Calu3 (cell line): ENCODE results near the gene DUSP22. TPM values are rescaled to one million over a fixed set of nuclear protein-coding genes. Genes with fewer than 3 reads are reported as not detected.

ENCODE experiments used
- BruUV-seq: library from RNA; stranded (reverse); fragments of 400-500 nt; replicated peaks from 2 replicates; lab custom pipeline; 2021; lab: Mats Ljungman, UMichigan
- CTCF ChIA-PET: fragments of 300-600 bp; sonication (Branson Sonifier 250); formaldehyde crosslinking; loops from one replicate; lab custom pipeline; 2022; ENCODE audit warnings: antibody characterized with exemption; lab: Charles Lee
- DNase-seq: peaks from one replicate; pipeline ENCODE4 v3.0.0; 2022
- H3K27ac Mint-ChIP-seq: one replicate; pipeline ENCODE4 v1.8.0; 2022; ENCODE audit warnings: mixed read lengths; ENCODE audit not compliant: unreplicated experiment
- H3K27me3 Mint-ChIP-seq: one replicate; pipeline ENCODE4 v1.8.0; 2022; ENCODE audit warnings: mixed read lengths; ENCODE audit not compliant: unreplicated experiment
- H3K36me3 Mint-ChIP-seq: one replicate; pipeline ENCODE4 v1.8.0; 2022; ENCODE audit warnings: mild to moderate bottlenecking, moderate library complexity, mixed read lengths; ENCODE audit not compliant: insufficient read depth, unreplicated experiment
- H3K4me1 Mint-ChIP-seq: one replicate; pipeline ENCODE4 v1.8.0; 2022; ENCODE audit warnings: mild to moderate bottlenecking, low read depth, mixed read lengths; ENCODE audit not compliant: unreplicated experiment
- H3K4me3 Mint-ChIP-seq: one replicate; pipeline ENCODE4 v1.8.0; 2022; ENCODE audit warnings: mild to moderate bottlenecking, low read depth, moderate library complexity, mixed read lengths; ENCODE audit not compliant: unreplicated experiment
- H3K9me3 Mint-ChIP-seq: one replicate; pipeline ENCODE4 v1.8.0; 2022; ENCODE audit warnings: low read depth, mixed read lengths; ENCODE audit not compliant: unreplicated experiment
- CTCF ChIP-seq: fragments of 200-600 bp; IDR thresholded peaks from one replicate; pipeline ENCODE4 v1.8.0; 2022; ENCODE audit warnings: antibody characterized with exemption; ENCODE audit not compliant: unreplicated experiment
- intact Hi-C: fragments of 100-400 bp; cut with micrococcal nuclease; formaldehyde crosslinking; loops from one replicate; pipeline ENCODE4 v1.10.0; 2022; ENCODE audit not compliant: unreplicated experiment
- total RNA-seq: library from RNA; stranded (reverse); gene quantifications from 2 replicates; pipeline ENCODE4 v1.2.3, GENCODE V29; 2022

DUSP22 gene
- total RNA-seq, 1 experiment from 2014 or later = 14.7 TPM

GRCh38 chr6:250676-251075 is 41.6 kb upstream of the DUSP22 start:
- no TSS peak for BruUV-seq
- H3K4me3 Mint-ChIP-seq = no peak overlapping the region
- H3K9me3 Mint-ChIP-seq = no peaks in the 10 kb centered on the region

GRCh38 chr6:251920-252319 is 40.4 kb upstream of the DUSP22 start:
- CTCF ChIA-PET = no interaction called here
- Mint-ChIP-seq H3K27ac (no peak overlapping the region), H3K9me3 (no peaks in the 10 kb centered on the region), H3K27me3 (peaks cover 24% of the 10 kb centered on the region), H3K4me3 (no peak overlapping the region), H3K4me1 (no peaks in the 10 kb centered on the region), H3K36me3 (no peaks in the 10 kb centered on the region)
- intact Hi-C loops = no loop called here
- BruUV-seq = no TSS peak
- no peak for TF ChIP-seq CTCF
- DNase-seq = no peak

More at GRCh38 chr6:250676-251075, 41.6 kb upstream of the DUSP22 start:
- intact Hi-C loops = no loop called here
- Mint-ChIP-seq H3K36me3 (no peaks in the 10 kb centered on the region), H3K4me1 (no peaks in the 10 kb centered on the region), H3K27me3 (peaks cover 31% of the 10 kb centered on the region), H3K27ac (no peak overlapping the region)
- CTCF ChIA-PET = no interaction called here
- TF ChIP-seq CTCF = no peak
- DNase-seq = no peak

GRCh38 chr6:252775-253535 is 39.3 kb upstream of the DUSP22 start:
- Mint-ChIP-seq H3K9me3 (no peaks in the 10 kb centered on the region), H3K36me3 (no peaks in the 10 kb centered on the region), H3K4me1 (no peaks in the 10 kb centered on the region), H3K4me3 (no peak overlapping the region), H3K27me3 (peaks cover 14% of the 10 kb centered on the region), H3K27ac (no peak overlapping the region)
- intact Hi-C loops = no loop called here
- CTCF ChIA-PET = no interaction called here
- TF ChIP-seq CTCF = no peak
- BruUV-seq = no TSS peak
- no peak for DNase-seq

GRCh38 chr6:254016-254415 is 38.3 kb upstream of the DUSP22 start:
- Mint-ChIP-seq H3K27ac (no peak overlapping the region), H3K9me3 (no peaks in the 10 kb centered on the region), H3K4me1 (no peaks in the 10 kb centered on the region), H3K27me3 (peaks cover 14% of the 10 kb centered on the region), H3K36me3 (no peaks in the 10 kb centered on the region), H3K4me3 (no peak overlapping the region)
- DNase-seq = no peak
- CTCF ChIA-PET = no interaction called here
- BruUV-seq = no TSS peak
- intact Hi-C loops = no loop called here
- no peak for TF ChIP-seq CTCF
